ENCODE results near the gene PLEKHA8.
A peak's percentile ranks its signal among the peaks of the same experiment; 100 is the strongest.

The PLEKHA8 gene

GRCh38 chr7:30170476-30171205 lies 142.4 kb downstream of the PLEKHA8 start:
- intact Hi-C loops (cut with micrococcal nuclease): no loop called here

GRCh38 chr7:30171766-30172447 lies 143.7 kb downstream of the PLEKHA8 start:
- H3K9me3 Mint-ChIP-seq: no peaks in the 10 kb centered on the region
- peaks cover 84% of the 10 kb centered on the region for H3K4me1 Mint-ChIP-seq (ENCODE audit: low read depth)
- H3K27ac Mint-ChIP-seq: no peak overlapping the region
- H3K36me3 Mint-ChIP-seq (ENCODE audit: low read depth): no peaks in the 10 kb centered on the region
- intact Hi-C loops (cut with micrococcal nuclease): no loop called here
- H3K4me3 Mint-ChIP-seq: no peak overlapping the region
- H3K27me3 Mint-ChIP-seq: peaks cover 3% of the 10 kb centered on the region

More at GRCh38 chr7:30170476-30171205, 142.4 kb downstream of the PLEKHA8 start:
- Mint-ChIP-seq H3K36me3 (ENCODE audit: low read depth) (no peaks in the 10 kb centered on the region), H3K9me3 (no peaks in the 10 kb centered on the region), H3K4me1 (ENCODE audit: low read depth) (peaks cover 82% of the 10 kb centered on the region), H3K27ac (no peak overlapping the region), H3K4me3 (no peak overlapping the region), H3K27me3 (peaks cover 3% of the 10 kb centered on the region)

DNA sequence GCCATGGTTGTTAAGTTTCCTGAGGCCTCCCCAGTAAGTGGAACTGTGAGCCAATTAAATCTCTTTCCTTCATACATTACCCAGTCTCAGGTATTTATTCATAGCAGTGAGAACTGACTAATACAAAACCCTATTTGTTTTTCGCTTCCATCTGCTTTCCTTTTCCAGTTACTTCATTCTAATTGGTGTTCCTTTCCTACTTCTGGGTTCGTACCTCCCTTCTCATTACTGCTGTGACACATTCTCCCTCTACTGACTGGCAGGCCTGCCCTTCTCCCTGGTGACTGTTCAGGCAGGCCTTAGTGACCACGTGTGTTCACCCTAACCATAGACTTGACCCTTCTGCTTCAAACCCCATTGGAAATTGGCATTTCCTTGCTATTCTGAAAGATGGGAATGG lies 144.2 kb downstream of the PLEKHA8 start:
- intact Hi-C loops (cut with micrococcal nuclease): no loop called here

GRCh38 chr7:30173058-30173897 lies 145.1 kb downstream of the PLEKHA8 start:
- intact Hi-C loops (cut with micrococcal nuclease): no loop called here

More for the DNA sequence above, 144.2 kb downstream of the PLEKHA8 start:
- Mint-ChIP-seq H3K9me3 (no peaks in the 10 kb centered on the region), H3K36me3 (ENCODE audit: low read depth) (no peaks in the 10 kb centered on the region), H3K27me3 (peaks cover 3% of the 10 kb centered on the region), H3K4me3 (no peak overlapping the region), H3K4me1 (ENCODE audit: low read depth) (peaks cover 85% of the 10 kb centered on the region), H3K27ac (no peak overlapping the region)

GRCh38 chr7:30175180-30175579 lies 147.0 kb downstream of the PLEKHA8 start:
- intact Hi-C loops (cut with micrococcal nuclease): loop anchor here (5.0 kb wide), 1 partner anchor 42 kb away; no protein-coding TSS in a partner anchor
- peak overlapping the region; percentile 79 for H3K27ac Mint-ChIP-seq
- H3K4me1 Mint-ChIP-seq (ENCODE audit: low read depth): peaks cover 78% of the 10 kb centered on the region
- H3K9me3 Mint-ChIP-seq: no peaks in the 10 kb centered on the region
- no peaks in the 10 kb centered on the region for H3K27me3 Mint-ChIP-seq
- H3K36me3 Mint-ChIP-seq (ENCODE audit: low read depth): no peaks in the 10 kb centered on the region
- H3K4me3 Mint-ChIP-seq: no peak overlapping the region

More at GRCh38 chr7:30173058-30173897, 145.1 kb downstream of the PLEKHA8 start:
- H3K4me3 Mint-ChIP-seq: no peak overlapping the region
- H3K36me3 Mint-ChIP-seq (ENCODE audit: low read depth): no peaks in the 10 kb centered on the region
- no peak overlapping the region for H3K27ac Mint-ChIP-seq
- H3K27me3 Mint-ChIP-seq: no peaks in the 10 kb centered on the region
- H3K9me3 Mint-ChIP-seq: no peaks in the 10 kb centered on the region
- H3K4me1 Mint-ChIP-seq (ENCODE audit: low read depth): peaks cover 84% of the 10 kb centered on the region

- peaks cover 77% of the 10 kb centered on the region for H3K4me1 Mint-ChIP-seq (ENCODE audit: low read depth)
- H3K36me3 Mint-ChIP-seq (ENCODE audit: low read depth): no peaks in the 10 kb centered on the region
- no peaks in the 10 kb centered on the region for H3K27me3 Mint-ChIP-seq
- peaks cover 2% of the 10 kb centered on the region for H3K9me3 Mint-ChIP-seq
- H3K4me3 Mint-ChIP-seq: no peak overlapping the region
- intact Hi-C loops (cut with micrococcal nuclease): loop anchor here (5.0 kb wide), 1 partner anchor 42 kb away; no protein-coding TSS in a partner anchor
- peak overlapping the region; percentile 79 for H3K27ac Mint-ChIP-seq
These were observed 147.5 kb downstream of the PLEKHA8 start for GRCh38 chr7:30175636-30176147.

DNA sequence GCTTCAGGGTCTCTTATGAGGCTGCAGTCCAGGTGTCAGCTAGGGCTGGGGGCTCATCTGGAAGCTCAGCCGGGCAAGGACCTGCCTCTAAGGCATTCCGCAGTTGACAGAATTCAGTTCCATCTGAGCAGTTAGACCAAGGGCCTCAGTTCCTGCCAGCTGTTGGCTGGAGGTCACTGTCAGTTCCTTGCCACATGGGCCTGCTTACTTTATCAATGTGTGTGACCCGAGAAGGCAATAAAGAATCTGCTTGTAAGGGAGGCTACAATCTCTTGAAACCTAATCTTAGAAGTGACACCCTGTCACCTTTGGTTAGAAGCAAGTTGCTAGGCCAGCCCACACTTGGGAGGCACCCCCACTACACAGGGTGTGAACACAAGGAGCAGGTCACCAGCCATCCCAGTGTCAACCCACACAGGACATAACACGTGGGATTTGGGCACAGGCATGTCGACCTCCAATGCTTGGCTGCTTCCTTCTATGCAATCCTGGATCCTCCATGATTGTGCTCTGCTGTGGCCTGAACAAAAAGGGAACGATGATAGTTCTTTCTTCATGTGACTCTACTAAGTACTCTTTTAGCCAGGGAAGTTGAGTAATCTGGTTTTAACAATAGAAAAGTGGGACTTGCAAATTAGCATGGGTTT lies 148.4 kb downstream of the PLEKHA8 start:
- intact Hi-C loops (cut with micrococcal nuclease): loop anchor here (5.0 kb wide), 1 partner anchor 41 kb away; no protein-coding TSS in a partner anchor
- Mint-ChIP-seq H3K36me3 (ENCODE audit: low read depth) (no peaks in the 10 kb centered on the region), H3K27ac (peak overlapping the region; percentile 79), H3K27me3 (no peaks in the 10 kb centered on the region), H3K4me3 (no peak overlapping the region), H3K4me1 (ENCODE audit: low read depth) (peaks cover 74% of the 10 kb centered on the region), H3K9me3 (peaks cover 9% of the 10 kb centered on the region)

DNA sequence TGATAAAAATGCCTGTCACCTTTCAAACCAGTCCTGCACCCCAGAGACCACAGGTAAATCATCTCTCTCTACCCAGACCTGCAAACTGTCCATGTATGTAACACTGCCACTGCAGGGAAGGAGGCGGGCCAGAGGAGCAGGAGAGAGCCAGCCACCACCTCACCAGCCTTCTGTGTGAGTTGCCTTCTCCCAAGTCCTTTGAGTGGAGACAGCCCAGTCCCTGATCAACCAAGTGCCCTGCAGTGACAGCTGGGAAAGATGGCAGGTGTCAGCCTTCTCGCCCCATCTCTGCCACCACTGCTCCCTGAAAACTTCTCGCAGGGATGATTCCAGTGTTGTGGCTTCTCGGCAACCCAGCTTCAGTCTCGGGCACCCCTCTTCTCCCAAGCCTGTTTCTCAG lies 149.0 kb downstream of the PLEKHA8 start:
- Mint-ChIP-seq H3K27me3 (no peaks in the 10 kb centered on the region), H3K4me3 (no peak overlapping the region), H3K36me3 (ENCODE audit: low read depth) (no peaks in the 10 kb centered on the region), H3K27ac (peak overlapping the region; percentile 79), H3K9me3 (peaks cover 13% of the 10 kb centered on the region), H3K4me1 (ENCODE audit: low read depth) (peaks cover 74% of the 10 kb centered on the region)
- intact Hi-C loops (cut with micrococcal nuclease): loop anchor here (5.0 kb wide), 1 partner anchor 40 kb away; no protein-coding TSS in a partner anchor

- peaks cover 5% of the 10 kb centered on the region for H3K36me3 Mint-ChIP-seq (ENCODE audit: low read depth)
- H3K4me3 Mint-ChIP-seq: no peak overlapping the region
- no peak overlapping the region for H3K27ac Mint-ChIP-seq
- H3K27me3 Mint-ChIP-seq: no peaks in the 10 kb centered on the region
- intact Hi-C loops (cut with micrococcal nuclease): loop anchor here (5.0 kb wide), 1 partner anchor 39 kb away; no protein-coding TSS in a partner anchor
- peaks cover 21% of the 10 kb centered on the region for H3K9me3 Mint-ChIP-seq
- H3K4me1 Mint-ChIP-seq (ENCODE audit: low read depth): peaks cover 74% of the 10 kb centered on the region
These were observed 149.8 kb downstream of the PLEKHA8 start for GRCh38 chr7:30177965-30178364.

- H3K27ac Mint-ChIP-seq: peak overlapping the region; percentile 73
- H3K9me3 Mint-ChIP-seq: peaks cover 27% of the 10 kb centered on the region
- H3K4me1 Mint-ChIP-seq (ENCODE audit: low read depth): peaks cover 75% of the 10 kb centered on the region
- no peak overlapping the region for H3K4me3 Mint-ChIP-seq
- intact Hi-C loops (cut with micrococcal nuclease): loop anchor here (5.0 kb wide), 1 partner anchor 38 kb away; no protein-coding TSS in a partner anchor
- H3K27me3 Mint-ChIP-seq: no peaks in the 10 kb centered on the region
- peaks cover 10% of the 10 kb centered on the region for H3K36me3 Mint-ChIP-seq (ENCODE audit: low read depth)
These were observed 150.7 kb downstream of the PLEKHA8 start for GRCh38 chr7:30178748-30179436.

All from dendritic cell treated with granulocyte-macrophage colony-stimulating factor and Interleukin-4, amounts not matched to agents 40 ng/mL and 50 ng/mL, for 4 days (primary cell).